ENCODE data around the gene PRSS3. TPM values are rescaled to one million over a fixed set of nuclear protein-coding genes. Genes with fewer than 3 reads are reported as not detected.

PRSS3 gene
- total and polyA plus RNA-seq, 9 of the 15 experiments (the other 6 are each of a cell fraction or from before 2014, with no cell fraction given): 0.35 to 0.42 TPM; not detected in 7

DNA sequence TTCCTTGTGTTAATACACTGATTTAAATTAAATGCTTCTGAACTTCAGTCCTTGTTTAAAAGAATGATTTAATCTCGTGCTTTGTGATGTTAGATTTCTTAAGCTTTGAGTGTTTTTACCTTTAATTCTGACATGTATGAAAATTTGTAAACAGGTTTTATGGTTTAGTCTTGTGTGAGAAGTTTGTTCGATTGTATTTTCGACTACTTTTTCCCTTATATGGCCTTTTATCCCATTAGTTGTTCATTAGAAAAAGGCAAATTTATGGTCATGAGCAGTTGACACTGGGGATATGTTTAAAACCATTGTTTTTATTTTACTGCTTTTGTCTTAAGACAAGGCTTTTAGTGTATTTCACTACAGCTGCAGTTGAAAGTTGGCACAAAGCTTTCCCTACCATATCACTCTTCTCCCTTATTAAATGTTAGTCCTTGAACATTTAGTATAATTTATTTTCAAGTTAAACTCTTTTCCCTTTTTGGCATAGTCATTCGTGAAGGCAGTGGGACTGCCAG is 24.9 kb downstream of the PRSS3 start (continued):
- TF ChIP-seq, protein P1, sequence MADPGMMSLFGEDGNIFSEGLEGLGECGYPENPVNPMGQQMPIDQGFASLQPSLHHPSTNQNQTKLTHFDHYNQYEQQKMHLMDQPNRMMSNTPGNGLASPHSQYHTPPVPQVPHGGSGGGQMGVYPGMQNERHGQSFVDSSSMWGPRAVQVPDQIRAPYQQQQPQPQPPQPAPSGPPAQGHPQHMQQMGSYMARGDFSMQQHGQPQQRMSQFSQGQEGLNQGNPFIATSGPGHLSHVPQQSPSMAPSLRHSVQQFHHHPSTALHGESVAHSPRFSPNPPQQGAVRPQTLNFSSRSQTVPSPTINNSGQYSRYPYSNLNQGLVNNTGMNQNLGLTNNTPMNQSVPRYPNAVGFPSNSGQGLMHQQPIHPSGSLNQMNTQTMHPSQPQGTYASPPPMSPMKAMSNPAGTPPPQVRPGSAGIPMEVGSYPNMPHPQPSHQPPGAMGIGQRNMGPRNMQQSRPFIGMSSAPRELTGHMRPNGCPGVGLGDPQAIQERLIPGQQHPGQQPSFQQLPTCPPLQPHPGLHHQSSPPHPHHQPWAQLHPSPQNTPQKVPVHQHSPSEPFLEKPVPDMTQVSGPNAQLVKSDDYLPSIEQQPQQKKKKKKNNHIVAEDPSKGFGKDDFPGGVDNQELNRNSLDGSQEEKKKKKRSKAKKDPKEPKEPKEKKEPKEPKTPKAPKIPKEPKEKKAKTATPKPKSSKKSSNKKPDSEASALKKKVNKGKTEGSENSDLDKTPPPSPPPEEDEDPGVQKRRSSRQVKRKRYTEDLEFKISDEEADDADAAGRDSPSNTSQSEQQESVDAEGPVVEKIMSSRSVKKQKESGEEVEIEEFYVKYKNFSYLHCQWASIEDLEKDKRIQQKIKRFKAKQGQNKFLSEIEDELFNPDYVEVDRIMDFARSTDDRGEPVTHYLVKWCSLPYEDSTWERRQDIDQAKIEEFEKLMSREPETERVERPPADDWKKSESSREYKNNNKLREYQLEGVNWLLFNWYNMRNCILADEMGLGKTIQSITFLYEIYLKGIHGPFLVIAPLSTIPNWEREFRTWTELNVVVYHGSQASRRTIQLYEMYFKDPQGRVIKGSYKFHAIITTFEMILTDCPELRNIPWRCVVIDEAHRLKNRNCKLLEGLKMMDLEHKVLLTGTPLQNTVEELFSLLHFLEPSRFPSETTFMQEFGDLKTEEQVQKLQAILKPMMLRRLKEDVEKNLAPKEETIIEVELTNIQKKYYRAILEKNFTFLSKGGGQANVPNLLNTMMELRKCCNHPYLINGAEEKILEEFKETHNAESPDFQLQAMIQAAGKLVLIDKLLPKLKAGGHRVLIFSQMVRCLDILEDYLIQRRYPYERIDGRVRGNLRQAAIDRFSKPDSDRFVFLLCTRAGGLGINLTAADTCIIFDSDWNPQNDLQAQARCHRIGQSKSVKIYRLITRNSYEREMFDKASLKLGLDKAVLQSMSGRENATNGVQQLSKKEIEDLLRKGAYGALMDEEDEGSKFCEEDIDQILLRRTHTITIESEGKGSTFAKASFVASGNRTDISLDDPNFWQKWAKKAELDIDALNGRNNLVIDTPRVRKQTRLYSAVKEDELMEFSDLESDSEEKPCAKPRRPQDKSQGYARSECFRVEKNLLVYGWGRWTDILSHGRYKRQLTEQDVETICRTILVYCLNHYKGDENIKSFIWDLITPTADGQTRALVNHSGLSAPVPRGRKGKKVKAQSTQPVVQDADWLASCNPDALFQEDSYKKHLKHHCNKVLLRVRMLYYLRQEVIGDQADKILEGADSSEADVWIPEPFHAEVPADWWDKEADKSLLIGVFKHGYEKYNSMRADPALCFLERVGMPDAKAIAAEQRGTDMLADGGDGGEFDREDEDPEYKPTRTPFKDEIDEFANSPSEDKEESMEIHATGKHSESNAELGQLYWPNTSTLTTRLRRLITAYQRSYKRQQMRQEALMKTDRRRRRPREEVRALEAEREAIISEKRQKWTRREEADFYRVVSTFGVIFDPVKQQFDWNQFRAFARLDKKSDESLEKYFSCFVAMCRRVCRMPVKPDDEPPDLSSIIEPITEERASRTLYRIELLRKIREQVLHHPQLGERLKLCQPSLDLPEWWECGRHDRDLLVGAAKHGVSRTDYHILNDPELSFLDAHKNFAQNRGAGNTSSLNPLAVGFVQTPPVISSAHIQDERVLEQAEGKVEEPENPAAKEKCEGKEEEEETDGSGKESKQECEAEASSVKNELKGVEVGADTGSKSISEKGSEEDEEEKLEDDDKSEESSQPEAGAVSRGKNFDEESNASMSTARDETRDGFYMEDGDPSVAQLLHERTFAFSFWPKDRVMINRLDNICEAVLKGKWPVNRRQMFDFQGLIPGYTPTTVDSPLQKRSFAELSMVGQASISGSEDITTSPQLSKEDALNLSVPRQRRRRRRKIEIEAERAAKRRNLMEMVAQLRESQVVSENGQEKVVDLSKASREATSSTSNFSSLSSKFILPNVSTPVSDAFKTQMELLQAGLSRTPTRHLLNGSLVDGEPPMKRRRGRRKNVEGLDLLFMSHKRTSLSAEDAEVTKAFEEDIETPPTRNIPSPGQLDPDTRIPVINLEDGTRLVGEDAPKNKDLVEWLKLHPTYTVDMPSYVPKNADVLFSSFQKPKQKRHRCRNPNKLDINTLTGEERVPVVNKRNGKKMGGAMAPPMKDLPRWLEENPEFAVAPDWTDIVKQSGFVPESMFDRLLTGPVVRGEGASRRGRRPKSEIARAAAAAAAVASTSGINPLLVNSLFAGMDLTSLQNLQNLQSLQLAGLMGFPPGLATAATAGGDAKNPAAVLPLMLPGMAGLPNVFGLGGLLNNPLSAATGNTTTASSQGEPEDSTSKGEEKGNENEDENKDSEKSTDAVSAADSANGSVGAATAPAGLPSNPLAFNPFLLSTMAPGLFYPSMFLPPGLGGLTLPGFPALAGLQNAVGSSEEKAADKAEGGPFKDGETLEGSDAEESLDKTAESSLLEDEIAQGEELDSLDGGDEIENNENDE (IDR thresholded peaks at IDR 0.05; ENCODE audit: low read depth, low read length): no peak
- TF ChIP-seq GABPB1 (CRISPR knock-in tag; IDR thresholded peaks at IDR 0.05) (no peak), WHSC1 (IDR thresholded peaks at IDR 0.05; ENCODE audit: low read length) (no peak), ZFP30 (CRISPR knock-in tag; IDR thresholded peaks at IDR 0.05; ENCODE audit: borderline replicate concordance) (no peak), SMARCA5 (IDR thresholded peaks at IDR 0.05) (no peak), PHTF2 (CRISPR knock-in tag; IDR thresholded peaks at IDR 0.05) (no peak), CBX8 (IDR thresholded peaks at IDR 0.05; ENCODE audit: borderline replicate concordance, extremely low read depth, low read depth, low read length, poor library complexity, severe bottlenecking) (no peak)
